ENCODE measurements around the gene RNF181.

DNA sequence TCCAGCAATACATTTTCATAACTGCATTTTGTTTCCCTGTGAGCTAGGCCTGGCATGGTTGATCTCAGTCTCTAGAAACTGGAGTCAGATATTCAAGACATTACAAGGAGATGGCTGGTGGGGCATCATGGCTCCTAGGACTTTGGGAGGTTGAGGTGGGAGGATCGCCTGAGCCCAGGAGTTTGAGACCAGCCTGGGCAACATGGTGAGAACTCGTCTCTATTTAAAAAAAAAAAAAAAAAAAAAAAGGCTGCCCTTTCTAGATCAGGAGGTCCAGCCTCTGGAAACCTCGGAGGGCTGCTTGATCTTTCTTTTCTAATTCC lies 18.5 kb upstream of the RNF181 start:
- TF ChIP-seq, protein P1, sequence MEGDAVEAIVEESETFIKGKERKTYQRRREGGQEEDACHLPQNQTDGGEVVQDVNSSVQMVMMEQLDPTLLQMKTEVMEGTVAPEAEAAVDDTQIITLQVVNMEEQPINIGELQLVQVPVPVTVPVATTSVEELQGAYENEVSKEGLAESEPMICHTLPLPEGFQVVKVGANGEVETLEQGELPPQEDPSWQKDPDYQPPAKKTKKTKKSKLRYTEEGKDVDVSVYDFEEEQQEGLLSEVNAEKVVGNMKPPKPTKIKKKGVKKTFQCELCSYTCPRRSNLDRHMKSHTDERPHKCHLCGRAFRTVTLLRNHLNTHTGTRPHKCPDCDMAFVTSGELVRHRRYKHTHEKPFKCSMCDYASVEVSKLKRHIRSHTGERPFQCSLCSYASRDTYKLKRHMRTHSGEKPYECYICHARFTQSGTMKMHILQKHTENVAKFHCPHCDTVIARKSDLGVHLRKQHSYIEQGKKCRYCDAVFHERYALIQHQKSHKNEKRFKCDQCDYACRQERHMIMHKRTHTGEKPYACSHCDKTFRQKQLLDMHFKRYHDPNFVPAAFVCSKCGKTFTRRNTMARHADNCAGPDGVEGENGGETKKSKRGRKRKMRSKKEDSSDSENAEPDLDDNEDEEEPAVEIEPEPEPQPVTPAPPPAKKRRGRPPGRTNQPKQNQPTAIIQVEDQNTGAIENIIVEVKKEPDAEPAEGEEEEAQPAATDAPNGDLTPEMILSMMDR (CRISPR knock-in tag; IDR thresholded peaks at IDR 0.05), result no peak
- TF ChIP-seq HMG20B (CRISPR knock-in tag; conservative IDR thresholded peaks at IDR 0.05) (no peak), HDAC6 (IDR thresholded peaks at IDR 0.05; ENCODE audit: low read depth, low read length) (no peak), JUND (CRISPR knock-in tag; IDR thresholded peaks at IDR 0.05) (no peak), EHMT2 (IDR thresholded peaks at IDR 0.05; ENCODE audit: borderline replicate concordance, low read depth, low read length) (no peak)
- TF ChIP-seq, protein P2, sequence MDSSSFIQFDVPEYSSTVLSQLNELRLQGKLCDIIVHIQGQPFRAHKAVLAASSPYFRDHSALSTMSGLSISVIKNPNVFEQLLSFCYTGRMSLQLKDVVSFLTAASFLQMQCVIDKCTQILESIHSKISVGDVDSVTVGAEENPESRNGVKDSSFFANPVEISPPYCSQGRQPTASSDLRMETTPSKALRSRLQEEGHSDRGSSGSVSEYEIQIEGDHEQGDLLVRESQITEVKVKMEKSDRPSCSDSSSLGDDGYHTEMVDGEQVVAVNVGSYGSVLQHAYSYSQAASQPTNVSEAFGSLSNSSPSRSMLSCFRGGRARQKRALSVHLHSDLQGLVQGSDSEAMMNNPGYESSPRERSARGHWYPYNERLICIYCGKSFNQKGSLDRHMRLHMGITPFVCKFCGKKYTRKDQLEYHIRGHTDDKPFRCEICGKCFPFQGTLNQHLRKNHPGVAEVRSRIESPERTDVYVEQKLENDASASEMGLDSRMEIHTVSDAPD (CRISPR knock-in tag; IDR thresholded peaks at IDR 0.05), result no peak
- TF ChIP-seq, protein P3, sequence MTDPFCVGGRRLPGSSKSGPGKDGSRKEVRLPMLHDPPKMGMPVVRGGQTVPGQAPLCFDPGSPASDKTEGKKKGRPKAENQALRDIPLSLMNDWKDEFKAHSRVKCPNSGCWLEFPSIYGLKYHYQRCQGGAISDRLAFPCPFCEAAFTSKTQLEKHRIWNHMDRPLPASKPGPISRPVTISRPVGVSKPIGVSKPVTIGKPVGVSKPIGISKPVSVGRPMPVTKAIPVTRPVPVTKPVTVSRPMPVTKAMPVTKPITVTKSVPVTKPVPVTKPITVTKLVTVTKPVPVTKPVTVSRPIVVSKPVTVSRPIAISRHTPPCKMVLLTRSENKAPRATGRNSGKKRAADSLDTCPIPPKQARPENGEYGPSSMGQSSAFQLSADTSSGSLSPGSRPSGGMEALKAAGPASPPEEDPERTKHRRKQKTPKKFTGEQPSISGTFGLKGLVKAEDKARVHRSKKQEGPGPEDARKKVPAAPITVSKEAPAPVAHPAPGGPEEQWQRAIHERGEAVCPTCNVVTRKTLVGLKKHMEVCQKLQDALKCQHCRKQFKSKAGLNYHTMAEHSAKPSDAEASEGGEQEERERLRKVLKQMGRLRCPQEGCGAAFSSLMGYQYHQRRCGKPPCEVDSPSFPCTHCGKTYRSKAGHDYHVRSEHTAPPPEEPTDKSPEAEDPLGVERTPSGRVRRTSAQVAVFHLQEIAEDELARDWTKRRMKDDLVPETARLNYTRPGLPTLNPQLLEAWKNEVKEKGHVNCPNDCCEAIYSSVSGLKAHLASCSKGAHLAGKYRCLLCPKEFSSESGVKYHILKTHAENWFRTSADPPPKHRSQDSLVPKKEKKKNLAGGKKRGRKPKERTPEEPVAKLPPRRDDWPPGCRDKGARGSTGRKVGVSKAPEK (CRISPR knock-in tag; IDR thresholded peaks at IDR 0.05; ENCODE audit: borderline replicate concordance), result no peak
- TF ChIP-seq, protein P4, sequence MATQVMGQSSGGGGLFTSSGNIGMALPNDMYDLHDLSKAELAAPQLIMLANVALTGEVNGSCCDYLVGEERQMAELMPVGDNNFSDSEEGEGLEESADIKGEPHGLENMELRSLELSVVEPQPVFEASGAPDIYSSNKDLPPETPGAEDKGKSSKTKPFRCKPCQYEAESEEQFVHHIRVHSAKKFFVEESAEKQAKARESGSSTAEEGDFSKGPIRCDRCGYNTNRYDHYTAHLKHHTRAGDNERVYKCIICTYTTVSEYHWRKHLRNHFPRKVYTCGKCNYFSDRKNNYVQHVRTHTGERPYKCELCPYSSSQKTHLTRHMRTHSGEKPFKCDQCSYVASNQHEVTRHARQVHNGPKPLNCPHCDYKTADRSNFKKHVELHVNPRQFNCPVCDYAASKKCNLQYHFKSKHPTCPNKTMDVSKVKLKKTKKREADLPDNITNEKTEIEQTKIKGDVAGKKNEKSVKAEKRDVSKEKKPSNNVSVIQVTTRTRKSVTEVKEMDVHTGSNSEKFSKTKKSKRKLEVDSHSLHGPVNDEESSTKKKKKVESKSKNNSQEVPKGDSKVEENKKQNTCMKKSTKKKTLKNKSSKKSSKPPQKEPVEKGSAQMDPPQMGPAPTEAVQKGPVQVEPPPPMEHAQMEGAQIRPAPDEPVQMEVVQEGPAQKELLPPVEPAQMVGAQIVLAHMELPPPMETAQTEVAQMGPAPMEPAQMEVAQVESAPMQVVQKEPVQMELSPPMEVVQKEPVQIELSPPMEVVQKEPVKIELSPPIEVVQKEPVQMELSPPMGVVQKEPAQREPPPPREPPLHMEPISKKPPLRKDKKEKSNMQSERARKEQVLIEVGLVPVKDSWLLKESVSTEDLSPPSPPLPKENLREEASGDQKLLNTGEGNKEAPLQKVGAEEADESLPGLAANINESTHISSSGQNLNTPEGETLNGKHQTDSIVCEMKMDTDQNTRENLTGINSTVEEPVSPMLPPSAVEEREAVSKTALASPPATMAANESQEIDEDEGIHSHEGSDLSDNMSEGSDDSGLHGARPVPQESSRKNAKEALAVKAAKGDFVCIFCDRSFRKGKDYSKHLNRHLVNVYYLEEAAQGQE (IDR thresholded peaks at IDR 0.05; ENCODE audit: borderline replicate concordance in 1 of 2, low read depth in 1 of 2, low read length in 2 of 2), result no peak
- TF ChIP-seq, protein P5, sequence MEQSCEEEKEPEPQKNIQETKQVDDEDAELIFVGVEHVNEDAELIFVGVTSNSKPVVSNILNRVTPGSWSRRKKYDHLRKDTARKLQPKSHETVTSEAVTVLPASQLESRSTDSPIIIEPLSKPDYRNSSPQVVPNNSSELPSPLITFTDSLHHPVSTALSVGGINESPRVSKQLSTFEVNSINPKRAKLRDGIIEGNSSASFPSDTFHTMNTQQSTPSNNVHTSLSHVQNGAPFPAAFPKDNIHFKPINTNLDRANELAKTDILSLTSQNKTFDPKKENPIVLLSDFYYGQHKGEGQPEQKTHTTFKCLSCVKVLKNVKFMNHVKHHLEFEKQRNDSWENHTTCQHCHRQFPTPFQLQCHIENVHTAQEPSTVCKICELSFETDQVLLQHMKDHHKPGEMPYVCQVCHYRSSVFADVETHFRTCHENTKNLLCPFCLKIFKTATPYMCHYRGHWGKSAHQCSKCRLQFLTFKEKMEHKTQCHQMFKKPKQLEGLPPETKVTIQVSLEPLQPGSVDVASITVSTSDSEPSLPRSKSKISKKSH (CRISPR knock-in tag; IDR thresholded peaks at IDR 0.05; ENCODE audit: borderline replicate concordance), result no peak
